NCI-H2081 (cell line): ENCODE data around the gene TC2N.
"Not testable (repeated sequence)": the region's sequence is repeated elsewhere in the genome, so short reads cannot be mapped to it uniquely, and the experiment has no call there.

ENCODE experiments used
- DNase-seq, 2 experiments: peaks; one replicate each; lab custom pipeline; 2025; lab: John Stamatoyannopoulos, UW

TC2N gene

GRCh38 chr14:91870001-91870400 lies 2.7 kb upstream of the TC2N start:
- DNase-seq, result peak in 1 of 2 experiments; percentile 9

- peak in 1 of 2 experiments; percentile 48 for DNase-seq
These were observed 2.2 kb upstream of the TC2N start for GRCh38 chr14:91869556-91869955.

- no peak for DNase-seq
These were observed 633 bp downstream of the TC2N start for GRCh38 chr14:91866511-91867295.

DNA sequence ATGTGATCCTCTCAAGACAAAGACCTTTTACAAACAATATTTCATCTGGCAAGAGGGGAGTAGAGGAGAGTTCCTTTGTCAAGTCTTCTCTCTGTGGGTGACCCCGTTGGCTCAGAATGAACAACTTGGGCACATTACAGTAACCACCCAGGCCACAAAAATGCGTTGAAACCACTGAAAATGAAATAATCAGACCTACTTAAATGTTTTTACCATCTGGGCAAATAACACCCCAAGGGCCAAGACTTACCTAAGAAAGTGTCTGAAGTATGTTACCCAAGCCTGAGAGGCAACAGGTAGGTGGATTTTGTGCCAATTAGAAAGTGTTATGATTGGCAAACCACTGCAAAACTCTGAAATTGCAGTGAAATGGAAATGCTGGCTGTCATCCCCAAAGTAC lies 1.3 kb downstream of the TC2N start:
- no peak for DNase-seq

GRCh38 chr14:91862417-91862816 lies 4.9 kb downstream of the TC2N start:
- DNase-seq, result no peak

DNA sequence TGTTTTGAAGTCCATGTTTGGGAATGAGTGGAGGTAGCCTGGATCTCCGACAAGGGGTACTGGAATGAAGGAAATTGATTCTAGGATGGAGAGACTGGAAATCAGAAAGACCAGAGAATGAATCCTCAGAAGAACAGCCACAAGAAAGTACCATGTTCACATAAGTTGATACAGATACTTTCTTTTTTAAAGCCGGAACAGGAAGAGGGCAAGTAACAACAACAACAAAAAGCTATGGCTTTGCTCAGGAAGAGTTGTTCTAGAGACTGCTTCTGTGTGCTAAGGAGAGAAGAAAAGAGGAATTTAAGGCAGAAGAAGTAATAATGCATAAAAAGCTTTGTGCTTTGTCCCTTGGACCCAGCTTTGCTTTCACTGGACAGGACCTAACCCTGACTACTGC lies 6.2 kb downstream of the TC2N start:
- no peak for DNase-seq

GRCh38 chr14:91860238-91860637 lies 7.1 kb downstream of the TC2N start:
- DNase-seq, result no peak

DNA sequence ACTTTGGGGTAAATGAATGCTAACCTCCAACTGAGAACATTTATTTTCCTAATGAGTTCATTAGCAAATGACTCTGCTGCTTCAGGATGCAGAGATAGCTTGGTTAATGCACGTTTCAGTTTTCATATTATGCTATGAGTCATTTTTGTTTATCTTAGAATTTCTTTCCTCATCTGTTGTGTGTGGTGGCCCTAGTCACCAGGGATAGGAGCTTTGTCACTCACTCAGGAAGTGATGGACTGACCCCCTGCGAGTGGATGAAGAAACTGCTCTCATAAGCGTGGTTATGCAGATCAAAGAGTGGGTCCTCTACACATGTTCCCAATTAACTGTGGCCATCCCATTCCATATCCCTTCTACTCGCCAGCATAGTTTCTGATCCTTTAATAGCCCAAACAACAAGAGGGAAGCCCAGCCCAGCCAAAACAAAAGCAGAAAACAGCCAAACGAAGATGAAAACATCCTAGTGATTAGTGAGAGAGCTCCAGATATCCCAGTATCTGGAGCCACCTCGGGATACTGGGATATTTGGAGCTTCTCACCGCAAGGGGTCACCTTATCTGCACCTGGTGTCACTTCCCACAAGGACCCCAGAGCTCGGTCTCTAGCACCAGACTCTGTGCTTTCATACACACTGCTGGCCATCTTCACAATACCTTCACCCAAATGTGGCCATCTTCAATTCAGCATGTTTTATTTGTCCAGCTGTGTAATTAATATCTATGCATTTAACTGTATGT lies 8.6 kb downstream of the TC2N start:
- no peak for DNase-seq

- no peak for DNase-seq
These were observed 9.7 kb downstream of the TC2N start for GRCh38 chr14:91857614-91858013.

GRCh38 chr14:91854327-91854934 lies 12.9 kb downstream of the TC2N start:
- no peak for DNase-seq

- no peak for DNase-seq
These were observed 15.8 kb downstream of the TC2N start for GRCh38 chr14:91851563-91851962.

- DNase-seq, result no peak
These were observed 18.8 kb downstream of the TC2N start for GRCh38 chr14:91848504-91849001.

DNA sequence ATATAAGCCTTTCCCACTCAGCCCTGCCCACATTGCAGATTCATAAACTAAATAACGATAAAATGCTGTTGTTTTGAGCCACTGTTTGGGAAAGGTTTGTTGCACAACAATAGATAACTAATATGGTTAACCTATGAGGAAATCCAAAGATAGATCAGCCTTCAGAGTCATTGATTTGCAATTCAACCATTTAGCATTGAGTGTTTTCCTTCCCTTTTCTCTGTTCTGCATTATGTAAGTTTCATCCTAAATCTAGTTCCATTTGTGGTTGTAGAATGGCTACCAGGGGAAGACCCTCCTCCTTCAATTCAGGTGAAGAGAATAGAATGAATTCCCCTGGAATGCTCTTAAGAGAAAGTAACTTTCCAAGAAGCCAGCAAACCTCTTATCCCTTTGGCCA lies 19.6 kb downstream of the TC2N start:
- no peak for DNase-seq

DNA sequence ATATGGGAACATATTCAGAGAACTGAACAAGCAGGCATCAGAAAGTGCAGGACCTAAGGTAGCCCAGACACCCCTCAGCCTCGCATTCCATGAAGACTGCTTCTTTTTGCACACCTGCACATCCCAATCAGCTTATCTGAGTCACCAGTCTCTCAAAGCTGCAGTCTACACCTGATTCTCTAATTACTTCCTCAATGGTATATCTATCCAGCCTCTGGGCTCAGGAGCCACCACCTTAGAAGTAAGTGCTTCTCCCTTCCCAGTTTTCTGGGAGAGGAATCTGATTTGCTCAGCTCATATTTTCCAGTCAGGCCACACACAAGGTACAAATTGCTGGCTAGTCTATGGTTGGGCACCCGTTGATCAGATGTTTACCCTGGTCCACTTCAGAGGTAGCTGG lies 21.7 kb downstream of the TC2N start:
- no peak for DNase-seq

GRCh38 chr14:91845056-91845455 lies 22.3 kb downstream of the TC2N start:
- not testable (repeated sequence) for DNase-seq

DNA sequence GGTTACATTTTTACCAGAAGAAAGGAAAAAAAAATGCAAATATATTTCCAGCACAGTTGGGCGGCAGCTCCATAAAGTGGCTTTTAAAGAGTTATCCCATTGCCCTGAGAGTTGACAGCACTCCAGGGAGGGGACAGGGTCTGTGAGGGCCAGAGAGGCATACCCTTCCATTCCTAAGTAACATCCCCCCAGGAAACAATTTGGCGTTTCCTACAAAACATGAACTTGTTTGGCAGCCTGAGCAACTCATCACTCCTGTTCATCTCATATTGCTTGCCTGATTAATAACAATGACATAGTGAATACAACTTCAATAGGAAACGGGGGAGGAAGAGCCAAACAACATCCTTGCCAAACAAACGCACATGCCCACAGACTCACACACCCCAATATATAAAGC lies 23.3 kb downstream of the TC2N start:
- DNase-seq, result no peak

GRCh38 chr14:91843437-91843836 lies 23.9 kb downstream of the TC2N start:
- DNase-seq, result no peak

DNA sequence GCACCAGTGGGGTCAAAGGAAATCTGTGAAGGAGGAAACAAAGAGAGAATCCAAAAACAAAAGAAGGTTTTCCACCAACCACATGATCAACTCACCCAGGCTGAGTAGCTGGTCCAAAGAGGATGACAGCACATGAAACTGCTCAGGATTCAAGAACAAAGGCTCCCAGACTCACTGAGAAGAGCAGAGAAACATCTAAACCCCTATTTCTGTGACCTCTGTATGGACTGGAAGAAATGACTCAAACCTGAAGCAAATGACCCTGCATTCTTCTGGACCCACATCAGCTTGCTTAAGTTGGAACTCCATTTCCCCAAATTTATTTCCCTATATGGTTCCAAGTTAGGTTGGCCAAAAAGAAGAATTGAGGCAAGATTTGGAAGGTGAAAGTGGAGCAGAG lies 26.3 kb downstream of the TC2N start:
- no peak for DNase-seq

DNA sequence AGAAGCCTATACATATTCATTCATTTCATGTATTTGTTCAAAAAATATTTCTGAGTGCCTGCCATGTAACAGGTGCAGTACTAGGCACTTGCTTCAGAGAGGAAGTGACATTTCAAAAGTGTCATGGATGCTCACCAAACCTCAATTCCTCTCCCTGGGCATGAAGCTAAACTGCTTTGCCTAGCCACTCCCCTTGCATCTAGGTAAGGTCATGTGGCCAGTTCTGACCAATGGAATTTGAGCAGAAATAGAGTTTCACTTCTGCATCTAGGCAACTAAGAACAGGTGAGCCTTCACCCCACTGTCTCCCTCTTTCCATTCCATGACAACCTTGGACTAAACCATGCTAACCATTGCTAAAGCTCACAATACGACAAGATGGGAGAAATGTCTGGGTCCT lies 27.6 kb downstream of the TC2N start:
- DNase-seq, result no peak

GRCh38 chr14:91837076-91837475 lies 30.3 kb downstream of the TC2N start:
- DNase-seq, result no peak

GRCh38 chr14:91835920-91836843 lies 31.2 kb downstream of the TC2N start:
- peak; percentile 89 to 92 for DNase-seq
